NCI-H526 (cell line): ENCODE results near the gene KIAA1671.

Experiments used
- DNase-seq, 2 experiments: peaks; one replicate each; lab custom pipeline; 2025; lab: John Stamatoyannopoulos, UW

The KIAA1671 gene

DNA sequence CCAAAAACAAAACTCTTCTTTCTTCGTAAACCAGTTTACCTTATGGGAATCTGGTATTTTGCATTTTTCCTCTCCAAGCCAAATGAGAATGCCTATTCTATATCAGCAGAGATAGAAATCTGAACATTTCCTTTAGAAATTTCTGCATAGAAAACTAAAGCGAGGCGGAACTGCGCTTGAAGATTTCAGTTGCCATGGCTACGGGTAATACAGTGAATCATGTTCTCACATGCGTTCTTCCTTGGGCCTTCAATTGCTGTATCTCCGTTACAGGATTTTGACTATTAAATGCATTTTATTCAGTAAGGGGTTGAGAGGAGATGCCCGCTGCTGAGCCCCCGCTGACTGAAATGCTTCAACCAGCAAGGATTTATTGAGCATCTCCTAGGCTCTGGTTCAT is 138.9 kb downstream of the KIAA1671 start:
- no peak for DNase-seq

- no peak for DNase-seq
Measured at GRCh38 chr22:25092119-25092518, 139.6 kb downstream of the KIAA1671 start.

GRCh38 chr22:25094579-25094978 is 142.1 kb downstream of the KIAA1671 start:
- no peak for DNase-seq

GRCh38 chr22:25095869-25096268 is 143.4 kb downstream of the KIAA1671 start:
- no peak for DNase-seq

DNA sequence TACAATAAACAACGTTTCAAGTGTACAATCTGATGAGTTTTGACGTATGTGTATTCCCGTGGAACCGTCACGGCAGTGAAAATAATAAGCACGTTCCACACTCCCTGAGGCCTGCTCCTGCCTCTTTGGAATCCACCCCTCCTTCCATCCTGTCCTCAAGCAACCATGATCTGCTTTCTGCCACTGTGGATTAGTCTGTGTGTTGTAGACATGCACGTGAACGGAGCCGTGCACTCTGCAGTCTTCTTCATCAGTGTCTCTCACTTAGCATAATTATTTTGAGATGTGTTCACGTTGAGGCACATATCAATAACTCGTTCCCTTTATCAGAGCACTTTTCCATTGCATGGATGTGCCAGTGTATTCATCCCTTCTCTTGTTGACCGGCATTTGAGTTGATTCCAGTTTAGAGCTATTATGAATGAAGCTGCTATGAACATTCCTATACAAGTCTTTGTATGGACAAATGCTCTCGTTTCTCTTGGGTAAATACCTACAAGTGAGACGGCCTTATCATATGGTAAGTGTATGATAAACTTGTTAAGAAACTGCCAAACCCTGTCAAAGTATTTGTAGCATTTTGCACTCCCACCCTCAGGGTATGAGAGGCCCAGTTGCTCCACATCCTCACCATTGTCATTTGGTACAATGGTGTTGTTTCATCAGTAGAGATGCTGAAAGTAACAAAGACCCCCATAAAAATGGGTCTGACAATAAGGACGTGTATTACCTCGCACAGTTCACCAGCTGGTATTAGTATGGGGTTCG is 144.3 kb downstream of the KIAA1671 start:
- no peak for DNase-seq

DNA sequence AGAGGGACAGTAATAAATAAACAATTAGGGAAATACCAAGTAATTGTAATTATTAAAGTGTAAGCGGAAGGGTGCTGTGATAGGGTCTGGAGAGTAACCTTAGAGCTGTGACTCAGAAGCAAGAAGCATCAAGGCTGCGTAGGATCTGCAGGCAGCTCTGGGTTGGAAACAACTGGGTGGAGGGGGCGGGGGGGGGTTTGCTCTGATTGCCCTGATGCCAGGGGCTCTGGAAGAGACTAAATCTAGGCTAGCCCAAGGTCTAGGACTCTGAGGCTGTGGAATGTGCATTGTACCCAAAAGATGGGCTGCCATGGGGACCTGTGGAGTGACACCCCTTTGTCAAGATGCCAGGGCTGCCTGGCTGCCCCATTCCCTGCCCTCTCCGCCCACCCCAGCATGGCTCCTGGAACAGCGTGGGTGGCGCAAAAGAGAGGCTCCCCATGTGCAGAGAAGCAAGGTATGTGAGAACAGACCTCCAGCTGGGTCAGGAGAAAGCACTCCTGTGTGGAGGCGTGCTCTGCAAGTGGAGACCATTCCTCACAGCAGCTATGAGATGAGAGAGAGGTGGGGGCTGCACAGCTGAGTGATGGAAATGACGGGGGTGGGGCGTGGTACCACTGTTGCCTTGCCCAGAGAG is 146.0 kb downstream of the KIAA1671 start:
- DNase-seq: no peak

GRCh38 chr22:25099202-25099601 is 146.7 kb downstream of the KIAA1671 start:
- no peak for DNase-seq

GRCh38 chr22:25100402-25100801 is 147.9 kb downstream of the KIAA1671 start:
- no peak for DNase-seq

GRCh38 chr22:25100948-25101347 is 148.4 kb downstream of the KIAA1671 start:
- DNase-seq: no peak

DNA sequence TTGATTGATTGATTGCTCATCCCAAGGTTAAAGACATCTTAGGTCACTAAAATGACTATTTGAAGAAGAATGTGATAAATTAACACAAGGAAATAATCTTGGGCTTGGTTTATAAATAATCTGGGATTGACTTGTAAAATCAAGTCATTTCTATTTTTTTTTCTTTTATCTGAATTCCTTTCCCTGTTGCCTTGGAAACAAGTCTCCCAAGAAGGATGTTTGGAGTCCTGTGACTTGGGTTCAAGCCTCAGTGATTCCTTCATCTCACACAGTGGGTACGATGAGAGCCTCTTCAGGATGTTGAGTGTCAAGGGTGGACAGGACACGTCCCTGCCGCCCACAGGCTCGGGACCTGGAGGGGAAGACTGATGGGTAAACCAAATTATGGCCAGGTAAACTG is 149.0 kb downstream of the KIAA1671 start:
- no peak for DNase-seq

DNA sequence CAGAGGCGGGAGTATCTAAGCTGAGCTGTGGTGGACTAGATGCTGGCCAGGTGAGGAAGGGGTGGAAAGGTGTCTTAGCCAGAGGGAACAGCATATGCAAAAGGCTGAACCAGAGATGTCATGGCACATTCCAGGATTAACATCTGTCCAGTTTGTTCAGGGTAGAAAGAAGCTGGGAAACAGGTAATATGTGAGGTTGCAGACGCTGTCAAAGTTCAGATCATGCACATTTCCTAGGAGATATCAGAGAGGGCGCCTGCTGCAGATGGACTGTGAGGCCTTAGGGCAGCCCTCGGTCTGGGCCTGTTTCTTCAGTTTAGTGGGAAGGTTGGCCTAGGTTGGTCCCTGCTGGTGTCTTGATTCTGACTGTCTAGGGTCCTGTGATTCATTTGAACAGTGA is 149.5 kb downstream of the KIAA1671 start:
- no peak for DNase-seq

- no peak for DNase-seq
Measured at GRCh38 chr22:25102722-25103121, 150.2 kb downstream of the KIAA1671 start.

DNA sequence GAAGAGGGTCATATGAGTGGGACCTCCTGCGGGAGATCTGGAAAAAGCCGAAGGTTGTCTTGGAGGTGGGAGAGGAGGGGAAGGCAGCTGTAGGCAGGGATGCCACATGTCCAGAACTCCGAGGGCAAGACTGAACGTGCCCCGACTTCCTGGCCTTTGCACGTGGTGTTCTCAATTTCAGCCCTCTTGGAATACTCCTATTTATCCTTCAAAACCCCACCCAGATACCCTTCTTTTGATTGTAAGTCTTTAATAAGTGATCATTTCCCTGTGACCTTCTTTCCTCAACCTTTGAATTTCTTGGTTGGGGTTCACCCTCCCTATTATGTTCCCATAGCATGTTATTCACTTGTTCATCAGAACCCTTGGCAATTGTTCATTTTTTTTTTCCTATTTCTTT is 151.9 kb downstream of the KIAA1671 start:
- no peak for DNase-seq

- DNase-seq: no peak
Measured at GRCh38 chr22:25105817-25106650, 153.5 kb downstream of the KIAA1671 start.

GRCh38 chr22:25109878-25110595 is 157.5 kb downstream of the KIAA1671 start:
- DNase-seq: no peak

- no peak for DNase-seq
Measured at GRCh38 chr22:25110596-25110845, 158.0 kb downstream of the KIAA1671 start.

DNA sequence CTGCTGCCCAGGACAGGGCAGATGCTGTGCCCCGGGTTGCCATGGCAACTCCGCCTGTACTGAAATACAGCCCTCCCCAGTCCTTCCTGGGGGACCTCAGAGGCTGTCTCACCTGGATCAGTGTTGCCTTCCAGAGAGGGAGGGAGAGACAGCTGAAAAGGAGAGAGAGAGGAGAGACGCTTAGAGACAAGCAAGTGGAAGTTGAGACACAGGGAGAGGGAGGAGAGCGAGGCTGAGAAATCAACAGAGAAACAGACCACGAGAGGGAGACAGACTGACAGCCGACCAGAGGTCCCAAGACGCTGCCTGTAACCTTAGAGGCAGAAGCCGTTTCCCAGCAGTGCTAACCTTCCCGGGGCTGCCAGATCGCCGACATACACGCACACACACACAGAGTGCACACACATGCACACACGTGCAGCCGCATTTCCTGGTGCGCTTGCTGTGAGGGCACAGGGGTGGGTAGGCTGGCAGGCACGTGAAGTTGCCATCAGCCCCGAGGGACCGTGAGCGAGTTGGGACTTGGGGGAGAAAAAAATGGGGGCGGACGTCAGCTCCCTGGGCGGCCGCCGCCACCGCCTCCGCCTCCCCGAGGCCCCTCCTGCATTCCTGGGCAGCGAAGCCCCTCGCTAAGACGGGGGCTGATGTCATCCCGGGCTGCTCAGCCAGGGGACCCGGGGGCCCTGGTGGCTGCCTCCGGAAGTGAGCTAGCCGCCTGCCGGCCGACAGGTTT is 158.5 kb downstream of the KIAA1671 start:
- DNase-seq: peak; percentile 63 to 83

GRCh38 chr22:25111579-25112517 is 159.3 kb downstream of the KIAA1671 start:
- DNase-seq: peak in 1 of 2 experiments; percentile 20

DNA sequence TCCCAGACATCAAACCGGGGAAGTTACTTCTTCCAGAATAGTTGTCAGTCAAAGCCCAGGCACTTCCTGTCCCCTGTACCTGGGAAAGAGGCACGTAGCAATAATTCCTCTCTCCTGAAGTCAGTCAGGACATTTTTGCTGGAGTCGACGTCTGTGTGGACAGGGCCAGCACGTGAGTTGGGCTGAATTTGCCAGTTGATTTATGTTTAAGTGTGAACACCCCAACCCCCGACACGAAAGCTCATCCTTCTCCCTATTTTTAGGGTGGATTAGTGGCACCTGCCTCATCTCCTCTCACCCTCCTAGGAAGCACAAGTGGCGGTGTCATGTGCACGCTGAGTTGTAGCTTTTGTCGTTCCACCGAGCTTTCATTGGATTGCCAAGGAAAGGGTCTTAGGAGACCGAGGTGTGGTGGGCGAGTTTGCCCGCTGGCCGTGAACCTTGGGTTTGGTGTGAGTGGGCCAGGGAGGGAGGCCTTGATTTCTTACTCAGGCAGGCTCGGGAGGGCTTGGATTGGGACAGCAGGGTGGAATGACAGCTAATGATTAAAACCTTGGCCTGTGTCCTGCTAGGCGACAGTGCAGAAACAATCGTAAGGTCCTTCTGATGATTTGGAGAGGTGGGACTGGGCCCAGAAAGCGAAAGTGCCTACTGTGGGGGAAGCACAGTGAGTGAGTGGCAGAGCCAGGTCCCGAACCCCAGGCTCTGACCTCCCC is 160.2 kb downstream of the KIAA1671 start:
- no peak for DNase-seq

GRCh38 chr22:25113316-25113721 is 160.8 kb downstream of the KIAA1671 start:
- no peak for DNase-seq
